DMS53 (cell line): ENCODE measurements around the gene ZBTB46.

Experiments
- DNase-seq: peaks from one replicate; lab custom pipeline; 2025; lab: John Stamatoyannopoulos, UW

The ZBTB46 gene

DNA sequence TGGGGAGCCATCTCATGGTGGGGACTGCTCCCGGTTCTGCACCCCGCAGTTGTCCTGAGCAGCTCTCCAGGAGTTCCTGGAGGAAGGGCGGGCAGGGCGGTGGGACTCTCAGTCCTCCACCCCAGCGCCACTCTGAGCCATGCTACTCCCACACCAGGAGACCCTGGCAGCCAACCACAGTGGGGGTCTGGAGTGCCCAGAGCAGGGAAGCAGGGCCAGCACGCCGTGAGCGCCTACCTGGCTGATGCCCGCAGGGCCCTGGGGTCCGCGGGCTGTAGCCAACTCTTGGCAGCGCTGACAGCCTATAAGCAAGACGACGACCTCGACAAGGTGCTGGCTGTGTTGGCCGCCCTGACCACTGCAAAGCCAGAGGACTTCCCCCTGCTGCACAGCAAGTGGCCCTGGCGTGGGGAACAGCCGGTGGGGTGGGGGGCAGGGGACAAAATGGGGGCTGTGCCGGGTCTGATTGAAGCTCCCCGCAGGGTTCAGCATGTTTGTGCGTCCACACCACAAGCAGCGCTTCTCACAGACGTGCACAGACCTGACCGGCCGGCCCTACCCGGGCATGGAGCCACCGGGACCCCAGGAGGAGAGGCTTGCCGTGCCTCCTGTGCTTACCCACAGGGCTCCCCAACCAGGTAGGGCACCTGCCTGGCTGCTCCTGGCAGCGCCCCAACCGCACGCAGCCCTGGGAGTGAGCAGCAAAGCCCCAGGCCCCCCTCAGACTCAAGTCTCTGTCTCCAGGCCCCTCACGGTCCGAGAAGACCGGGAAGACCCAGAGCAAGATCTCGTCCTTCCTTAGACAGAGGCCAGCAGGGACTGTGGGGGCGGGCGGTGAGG is 136.3 kb downstream of the ZBTB46 start:
- DNase-seq: no peak

DNA sequence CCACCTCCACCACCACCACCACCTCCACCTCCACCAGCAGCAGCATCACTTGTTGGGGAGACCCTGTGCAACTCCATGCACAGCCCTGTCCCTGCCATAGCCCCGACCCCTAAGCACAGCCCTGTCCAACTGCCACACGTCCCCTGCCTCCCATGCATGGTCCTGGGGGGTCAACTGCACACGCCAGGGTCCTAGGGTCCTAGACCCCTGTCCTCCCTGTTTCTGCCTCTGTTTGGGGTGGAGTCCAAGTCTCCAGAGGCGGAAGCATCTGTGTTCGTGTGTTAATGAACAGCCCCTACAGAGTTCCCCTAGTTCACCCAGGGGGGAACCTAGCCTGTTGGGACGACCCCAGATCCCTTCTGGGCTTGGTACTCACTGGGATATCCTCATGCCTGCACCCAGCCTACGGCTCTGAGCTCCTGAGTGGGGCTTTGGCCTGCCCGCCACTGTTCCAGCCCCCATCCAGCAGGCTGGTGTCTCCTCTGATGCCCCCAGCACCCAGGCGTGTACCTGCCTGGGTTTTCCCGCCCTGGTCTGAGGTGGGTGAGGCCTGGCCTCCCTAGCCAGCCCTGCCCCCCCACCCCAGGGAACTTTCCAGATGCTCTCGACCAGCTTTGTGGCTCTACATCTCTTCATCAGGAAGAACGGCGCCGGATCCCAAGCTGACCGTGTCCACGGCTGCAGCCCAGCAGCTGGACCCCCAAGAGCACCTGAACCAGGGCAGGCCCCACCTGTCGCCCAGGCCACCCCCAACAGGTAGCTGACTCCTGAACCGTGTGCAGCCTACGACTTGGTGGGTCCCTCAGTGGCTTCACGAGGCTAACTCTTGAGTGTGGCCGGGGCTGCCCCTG is 137.1 kb downstream of the ZBTB46 start:
- DNase-seq: no peak
